ENCODE data around the gene RNASEH1. TPM values are rescaled to one million over a fixed set of nuclear protein-coding genes. Genes with fewer than 3 reads are reported as not detected.

The RNASEH1 gene
- total RNA-seq, 1 donor from 2014 or later = 22.5 TPM

GRCh38 chr2:3598197-3598910 lies 40.2 kb upstream of the RNASEH1 start:
- no peak for DNase-seq (ENCODE audit: low spot score in 2 of 2, unreplicated experiment in 2 of 2)
- Mint-ChIP-seq H3K4me3 (no peak overlapping the region), H3K4me1 (peaks cover 15% of the 10 kb centered on the region), H3K27me3 (ENCODE audit: low read depth) (peaks cover 6% of the 10 kb centered on the region), H3K27ac (no peak overlapping the region), H3K36me3 (peaks cover 3% of the 10 kb centered on the region), H3K9me3 (no peaks in the 10 kb centered on the region)
- TF ChIP-seq CTCF (IDR thresholded peaks at IDR 0.05; ENCODE audit: unreplicated experiment) = no peak

- no peak for DNase-seq (ENCODE audit: low spot score in 2 of 2, unreplicated experiment in 2 of 2)
- Mint-ChIP-seq H3K27ac (peak overlapping the region; percentile 61), H3K9me3 (no peaks in the 10 kb centered on the region), H3K36me3 (peaks cover 9% of the 10 kb centered on the region), H3K27me3 (ENCODE audit: low read depth) (peaks cover 6% of the 10 kb centered on the region), H3K4me3 (no peak overlapping the region), H3K4me1 (peaks cover 15% of the 10 kb centered on the region)
- TF ChIP-seq CTCF (IDR thresholded peaks at IDR 0.05; ENCODE audit: unreplicated experiment) = no peak
These were observed 39.4 kb upstream of the RNASEH1 start for GRCh38 chr2:3597567-3597966.

GRCh38 chr2:3596901-3597417 lies 38.8 kb upstream of the RNASEH1 start:
- Mint-ChIP-seq H3K4me1 (peaks cover 15% of the 10 kb centered on the region), H3K9me3 (no peaks in the 10 kb centered on the region), H3K27ac (peak overlapping the region; percentile 61), H3K36me3 (peaks cover 10% of the 10 kb centered on the region), H3K4me3 (no peak overlapping the region), H3K27me3 (ENCODE audit: low read depth) (peaks cover 2% of the 10 kb centered on the region)
- no peak for DNase-seq (ENCODE audit: low spot score in 2 of 2, unreplicated experiment in 2 of 2)
- TF ChIP-seq CTCF (IDR thresholded peaks at IDR 0.05; ENCODE audit: unreplicated experiment) = no peak

- TF ChIP-seq CTCF (IDR thresholded peaks at IDR 0.05; ENCODE audit: unreplicated experiment) = no peak
- peaks cover 10% of the 10 kb centered on the region for H3K36me3 Mint-ChIP-seq
- no peak overlapping the region for H3K27ac Mint-ChIP-seq
- no peaks in the 10 kb centered on the region for H3K9me3 Mint-ChIP-seq
- H3K4me1 Mint-ChIP-seq = peaks cover 15% of the 10 kb centered on the region
- DNase-seq (ENCODE audit: low spot score in 2 of 2, unreplicated experiment in 2 of 2) = no peak
- peaks cover 2% of the 10 kb centered on the region for H3K27me3 Mint-ChIP-seq (ENCODE audit: low read depth)
- H3K4me3 Mint-ChIP-seq = no peak overlapping the region
These were observed 37.9 kb upstream of the RNASEH1 start for GRCh38 chr2:3595985-3596384.

- Mint-ChIP-seq H3K9me3 (no peaks in the 10 kb centered on the region), H3K4me1 (peaks cover 15% of the 10 kb centered on the region), H3K27ac (no peak overlapping the region), H3K27me3 (ENCODE audit: low read depth) (peaks cover 2% of the 10 kb centered on the region), H3K36me3 (peaks cover 10% of the 10 kb centered on the region), H3K4me3 (no peak overlapping the region)
- no peak for DNase-seq (ENCODE audit: low spot score in 2 of 2, unreplicated experiment in 2 of 2)
- no peak for TF ChIP-seq CTCF (IDR thresholded peaks at IDR 0.05; ENCODE audit: unreplicated experiment)
These were observed 37.3 kb upstream of the RNASEH1 start for GRCh38 chr2:3595404-3595803.

Data from mesothelial cell of epicardium (in vitro differentiated cells).